Measurements from ENCODE around the gene SIVA1. TPM values are rescaled to one million over a fixed set of nuclear protein-coding genes. Genes with fewer than 3 reads are reported as not detected.

Gene SIVA1
- total and polyA plus RNA-seq, 9 of the 15 experiments (the other 6 are each of a cell fraction or from before 2014, with no cell fraction given): 4.2 to 186 (median 54.2) TPM

GRCh38 chr14:104771374-104771773 is 18.4 kb downstream of the SIVA1 start (continued):
- no peak for TF ChIP-seq ZNF121 (CRISPR knock-in tag; conservative IDR thresholded peaks at IDR 0.05)
- TF ChIP-seq ZNF347 (CRISPR knock-in tag; IDR thresholded peaks at IDR 0.05; ENCODE audit: low read depth): no peak
- TF ChIP-seq BRF1 (IDR thresholded peaks at IDR 0.05; ENCODE audit: borderline replicate concordance, extremely low read depth, insufficient read length): no peak
- no peak for TF ChIP-seq EGR1 (conservative IDR thresholded peaks at IDR 0.05)
- no peak for TF ChIP-seq CUX1 (CRISPR knock-in tag; IDR thresholded peaks at IDR 0.05)
- no peak for TF ChIP-seq RREB1 (CRISPR knock-in tag; IDR thresholded peaks at IDR 0.05)
- no peak for TF ChIP-seq SRSF1 (IDR thresholded peaks at IDR 0.05; ENCODE audit: low read depth, low read length)
- no peak for TF ChIP-seq ZFPM2 (CRISPR knock-in tag; IDR thresholded peaks at IDR 0.05)
- no peak for TF ChIP-seq HMG20B (CRISPR knock-in tag; IDR thresholded peaks at IDR 0.05)
- no peak for TF ChIP-seq ZFX (CRISPR knock-in tag; IDR thresholded peaks at IDR 0.05)

Data from K562 (cell line).